Colonic mucosa (tissue), 4 donors: ENCODE measurements around the gene UPF2. TPM values are rescaled to one million over a fixed set of nuclear protein-coding genes. Genes with fewer than 3 reads are reported as not detected.
"Not testable (repeated sequence)": the region's sequence is repeated elsewhere in the genome, so short reads cannot be mapped to it uniquely, and the experiment has no call there.

Source experiments
- DNase-seq: peaks from one replicate; pipeline ENCODE4 v3.0.0-alpha.2; 2020
- H3K27ac ChIP-seq: fragments of 200-600 bp; one replicate; pipeline ENCODE4 v1.8.0; 2021
- H3K27me3 ChIP-seq: fragments of 200-600 bp; one replicate; pipeline ENCODE4 v1.8.0; 2021
- H3K36me3 ChIP-seq: fragments of 200-600 bp; one replicate; pipeline ENCODE4 v1.8.0; 2021
- H3K4me1 ChIP-seq: fragments of 200-600 bp; one replicate; pipeline ENCODE4 v1.8.0; 2021; ENCODE audit warnings: mild to moderate bottlenecking
- H3K4me3 ChIP-seq: fragments of 200-600 bp; one replicate; pipeline ENCODE4 v1.8.0; 2021
- H3K9ac ChIP-seq, 2 donors: one replicate each; pipeline ENCODE4 v1.7.0; 2013; ENCODE audit warnings: control low read depth in 2 of 2, low read depth in 2 of 2, low read length in 2 of 2
- H3K9me3 ChIP-seq: fragments of 200-600 bp; one replicate; pipeline ENCODE4 v1.8.0; 2021
- CTCF ChIP-seq: fragments of 200-600 bp; IDR thresholded peaks from one replicate; pipeline ENCODE4 v1.8.0; 2022; ENCODE audit warnings: antibody characterized with exemption, mild to moderate bottlenecking
- intact Hi-C: fragments of 100-400 bp; cut with DNase I; formaldehyde crosslinking; loops from one replicate; pipeline ENCODE4 v1.14.1; 2022
- total RNA-seq, 2 donors: library from RNA; stranded (reverse); fragmentation: NEBNext Ultra II Directional in 1 of 2; extraction: Animal tissue kit (Norgen Biotek cat#: 25700) in 1 of 2; gene quantifications; one replicate each; pipeline ENCODE4 v1.2.1, GENCODE V29; 2021
- donor health status: healthy.
- donor health status: DM: no; HTN: no; CAD: no.
- donor health status: DM: no; HTN: no; CAD: no.

The UPF2 gene
- total RNA-seq, 2 donors from 2014 or later, result 21.9 to 25.6 TPM

GRCh38 chr10:11975795-11976194 lies 66.8 kb downstream of the UPF2 start:
- no peak for DNase-seq
- H3K9ac ChIP-seq, result no peak overlapping the region
- no peaks in the 10 kb centered on the region for H3K27me3 ChIP-seq
- H3K4me3 ChIP-seq, result no peak overlapping the region
- no peak overlapping the region for H3K27ac ChIP-seq
- H3K4me1 ChIP-seq, result no peaks in the 10 kb centered on the region
- intact Hi-C loops, result no loop called here
- TF ChIP-seq CTCF, result no peak
- no peaks in the 10 kb centered on the region for H3K36me3 ChIP-seq
- no peaks in the 10 kb centered on the region for H3K9me3 ChIP-seq

DNA sequence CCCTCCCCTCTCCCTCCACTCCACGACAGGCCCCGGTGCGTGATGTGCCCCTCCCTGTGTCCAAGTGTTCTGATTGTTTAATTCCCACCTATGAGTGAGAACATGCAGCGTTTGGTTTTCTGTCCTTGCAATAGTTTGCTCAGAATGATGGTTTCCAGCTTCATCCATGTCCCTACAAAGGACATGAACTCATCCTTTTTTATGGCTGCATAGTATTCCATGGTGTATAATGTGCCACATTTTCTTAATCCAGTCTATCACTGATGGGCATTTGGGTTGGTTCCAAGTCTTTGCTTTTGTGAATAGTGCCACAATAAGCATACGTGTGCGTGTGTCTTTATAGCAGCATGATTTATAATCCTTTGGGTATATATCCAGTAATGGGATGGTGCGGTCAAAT lies 70.1 kb downstream of the UPF2 start:
- not testable (repeated sequence) for DNase-seq, H3K27ac ChIP-seq

GRCh38 chr10:11962176-11962575 lies 80.4 kb downstream of the UPF2 start:
- intact Hi-C loops, result no loop called here
- Histone ChIP-seq H3K36me3 (peaks cover 4% of the 10 kb centered on the region), H3K27ac (no peak overlapping the region), H3K4me1 (no peaks in the 10 kb centered on the region), H3K9ac (no peak overlapping the region), H3K9me3 (no peaks in the 10 kb centered on the region), H3K27me3 (no peaks in the 10 kb centered on the region), H3K4me3 (no peak overlapping the region)
- DNase-seq, result no peak
- no peak for TF ChIP-seq CTCF

More for the DNA sequence above, 70.1 kb downstream of the UPF2 start:
- H3K27me3 ChIP-seq, H3K36me3 ChIP-seq, intact Hi-C loops, H3K4me3 ChIP-seq, H3K9me3 ChIP-seq, H3K9ac ChIP-seq, H3K4me1 ChIP-seq: not testable (repeated sequence)

DNA sequence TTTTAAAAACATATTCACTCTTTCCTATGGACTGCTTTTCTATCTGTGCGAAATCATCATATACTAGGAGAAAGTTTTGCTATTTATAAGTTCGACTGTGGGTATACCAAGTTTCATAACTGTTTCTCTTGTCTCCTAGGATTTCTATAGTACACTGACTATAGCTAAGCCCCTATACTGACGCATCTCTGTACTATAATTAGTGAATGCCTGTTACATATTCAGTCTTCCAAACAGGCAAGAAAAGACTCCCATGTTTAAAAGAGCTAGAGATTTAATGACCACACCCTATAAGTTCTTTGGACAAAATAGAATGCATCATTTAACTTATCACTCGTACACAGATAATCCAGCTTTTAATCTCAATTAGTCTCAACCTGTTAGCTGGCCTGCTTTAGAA lies 80.8 kb downstream of the UPF2 start:
- H3K36me3 ChIP-seq, result peaks cover 4% of the 10 kb centered on the region

GRCh38 chr10:11959966-11960365 lies 82.6 kb downstream of the UPF2 start:
- intact Hi-C loops, result no loop called here
- H3K27me3 ChIP-seq, result no peaks in the 10 kb centered on the region
- H3K9ac ChIP-seq, result no peak overlapping the region
- peaks cover 4% of the 10 kb centered on the region for H3K36me3 ChIP-seq
- H3K9me3 ChIP-seq, result no peaks in the 10 kb centered on the region
- H3K4me1 ChIP-seq, result no peaks in the 10 kb centered on the region
- TF ChIP-seq CTCF, result no peak
- DNase-seq, result no peak
- no peak overlapping the region for H3K4me3 ChIP-seq
- H3K27ac ChIP-seq, result no peak overlapping the region

More for the DNA sequence above, 80.8 kb downstream of the UPF2 start:
- Histone ChIP-seq H3K4me1 (no peaks in the 10 kb centered on the region), H3K27ac (no peak overlapping the region), H3K4me3 (no peak overlapping the region), H3K9me3 (no peaks in the 10 kb centered on the region), H3K9ac (no peak overlapping the region), H3K27me3 (no peaks in the 10 kb centered on the region)
- intact Hi-C loops, result no loop called here
- no peak for DNase-seq
- TF ChIP-seq CTCF, result no peak

- H3K27ac ChIP-seq, result no peak overlapping the region
- no peaks in the 10 kb centered on the region for H3K4me1 ChIP-seq
- H3K36me3 ChIP-seq, result peaks cover 4% of the 10 kb centered on the region
- H3K4me3 ChIP-seq, result no peak overlapping the region
- H3K9me3 ChIP-seq, result no peaks in the 10 kb centered on the region
- TF ChIP-seq CTCF, result no peak
- no peaks in the 10 kb centered on the region for H3K27me3 ChIP-seq
- intact Hi-C loops, result no loop called here
- no peak for DNase-seq
- no peak overlapping the region for H3K9ac ChIP-seq
Measured at GRCh38 chr10:11958956-11959355, 83.7 kb downstream of the UPF2 start.
